ENCODE data around the gene TACC3.

GRCh38 chr4:1793940-1794808, 72.9 kb downstream of the TACC3 start:
- no peak for TF ChIP-seq CTCF (IDR thresholded peaks at IDR 0.05)
- TF ChIP-seq POLR2AphosphoS5 (IDR thresholded peaks at IDR 0.05): no peak
